H1 (cell line): Measurements from ENCODE around the gene SMG5. TPM values are rescaled to one million over a fixed set of nuclear protein-coding genes. Genes with fewer than 3 reads are reported as not detected.

Experiments
- CTCF ChIA-PET: fragments of 300-600 bp; sonication (Branson Sonifier 250); formaldehyde crosslinking; loops from one replicate; lab custom pipeline; 2021; ENCODE audit not compliant: partially characterized antibody; lab: Charles Lee
- POLR2A ChIA-PET: fragments of 300-600 bp; sonication (Branson Sonifier 250); formaldehyde crosslinking; loops from one replicate; lab custom pipeline; 2021; ENCODE audit warnings: inconsistent platforms; ENCODE audit not compliant: partially characterized antibody; lab: Charles Lee
- DNase-seq, 2 experiments: peaks; one replicate each; pipeline versions ENCODE4 v3.0.0 to v3.0.0-alpha.2; 2010 to 2022; ENCODE audit warnings: low spot score in 2 of 2, low read depth in 1 of 2, mixed read lengths in 1 of 2
- FAIRE-seq: peaks from 2 replicates; lab custom pipeline; 2011; peaks lifted over from hg19 to GRCh38; lab: Jason Lieb, UNC
- H2AFZ ChIP-seq: 2 replicates; pipeline ENCODE4 v1.8.1; 2012; ENCODE audit warnings: low read length, inconsistent platforms
- H2AK5ac ChIP-seq: 2 replicates; pipeline ENCODE4 v1.6.1; 2013; ENCODE audit warnings: low read depth, low read length
- H2BK120ac ChIP-seq: replicated peaks from 2 replicates; pipeline ENCODE3; 2013; ENCODE audit warnings: low read depth, low read length, inconsistent platforms
- H2BK12ac ChIP-seq: 2 replicates; pipeline ENCODE4 v1.6.1; 2013; ENCODE audit warnings: low read depth, low read length
- H2BK15ac ChIP-seq: 2 replicates; pipeline ENCODE4 v1.6.1; 2013; ENCODE audit warnings: low read length
- H2BK20ac ChIP-seq: 2 replicates; pipeline ENCODE4 v1.6.1; 2013; ENCODE audit warnings: low read length
- H2BK5ac ChIP-seq: 2 replicates; pipeline ENCODE4 v1.6.1; 2013; ENCODE audit warnings: low read depth, low read length
- H3K14ac ChIP-seq: 2 replicates; pipeline ENCODE4 v1.6.1; 2013; ENCODE audit warnings: inconsistent platforms; ENCODE audit not compliant: insufficient read length
- H3K18ac ChIP-seq: 2 replicates; pipeline ENCODE4 v1.6.1; 2013; ENCODE audit warnings: low read length; ENCODE audit errors: extremely low read depth
- H3K23ac ChIP-seq: 2 replicates; pipeline ENCODE4 v1.6.1; 2013; ENCODE audit warnings: inconsistent platforms; ENCODE audit not compliant: insufficient read length
- H3K23me2 ChIP-seq: 2 replicates; pipeline ENCODE4 v1.6.1; 2013; ENCODE audit warnings: low read depth, low read length
- H3K27ac ChIP-seq: 2 replicates; pipeline ENCODE4 v1.6.1; 2011; ENCODE audit warnings: low read depth, low read length, inconsistent platforms
- H3K27me3 ChIP-seq, 4 experiments: replicated peaks in 1 of 4; 1 replicate in 1 of 4; 2 replicates in 3 of 4; pipeline versions ENCODE4 v1.6.1 to v1.8.1; 2011 to 2013; ENCODE audit warnings: low read length in 3 of 4, mild to moderate bottlenecking in 3 of 4, inconsistent platforms in 2 of 4, mixed read lengths in 2 of 4, moderate library complexity in 1 of 4; ENCODE audit not compliant: control insufficient read depth in 3 of 4, insufficient read depth in 3 of 4; ENCODE audit errors: extremely low read depth in 1 of 4
- H3K36me3 ChIP-seq, 4 experiments: 2 replicates each; pipeline versions ENCODE4 v1.6.1 to v1.8.1; 2011 to 2013; ENCODE audit warnings: mild to moderate bottlenecking in 4 of 4, low read length in 3 of 4, moderate library complexity in 2 of 4, control low read depth in 1 of 4, inconsistent platforms in 1 of 4; ENCODE audit not compliant: insufficient read depth in 4 of 4, control insufficient read depth in 2 of 4
- H3K4ac ChIP-seq: replicated peaks from 2 replicates; pipeline ENCODE3; 2013; ENCODE audit warnings: low read length, low read depth, mixed read lengths, inconsistent platforms; ENCODE audit not compliant: insufficient read length
- H3K4me1 ChIP-seq, 4 experiments: replicated peaks in 1 of 4; 1 replicate in 1 of 4; 2 replicates in 3 of 4; pipeline versions ENCODE4 v1.6.1 to v1.8.1; 2011 to 2013; ENCODE audit warnings: low read length in 3 of 4, inconsistent platforms in 2 of 4, mixed read lengths in 1 of 4; ENCODE audit not compliant: insufficient read depth in 4 of 4, control insufficient read depth in 3 of 4
- H3K4me2 ChIP-seq, 2 experiments: 2 replicates each; pipeline versions ENCODE4 v1.6.1 to v1.8.1; 2011 to 2013; ENCODE audit warnings: low read depth in 2 of 2, low read length in 2 of 2, control low read depth in 1 of 2, inconsistent platforms in 1 of 2, mild to moderate bottlenecking in 1 of 2; ENCODE audit not compliant: insufficient read depth in 1 of 2
- H3K4me3 ChIP-seq, 4 experiments: fragments of 200-600, 300-600 bp in 1 of 4; sonication (generic), shearing (Covaris generic), sonication (Bioruptor Twin) in 1 of 4; 2 replicates each; pipeline versions ENCODE4 v1.5.1 to v1.8.1; 2011 to 2016; ENCODE audit warnings: low read length in 4 of 4, low read depth in 3 of 4, control low read depth in 2 of 4, inconsistent platforms in 2 of 4, mild to moderate bottlenecking in 2 of 4, mixed read lengths in 1 of 4, moderate library complexity in 1 of 4; ENCODE audit not compliant: insufficient read depth in 2 of 4; ENCODE audit errors: extremely low read depth in 1 of 4
- H3K56ac ChIP-seq: replicated peaks from 2 replicates; pipeline ENCODE3; 2013; ENCODE audit warnings: low read depth, mild to moderate bottlenecking, mixed read lengths, low read length, inconsistent platforms; ENCODE audit not compliant: insufficient read length
- H3K79me1 ChIP-seq: 2 replicates; pipeline ENCODE4 v1.6.1; 2013; ENCODE audit warnings: low read depth, low read length, control low read depth
- H3K79me2 ChIP-seq, 2 experiments: 2 replicates each; pipeline versions ENCODE4 v1.6.1 to v1.8.1; 2012 to 2013; ENCODE audit warnings: low read length in 2 of 2, mild to moderate bottlenecking in 2 of 2, inconsistent platforms in 1 of 2; ENCODE audit not compliant: insufficient read depth in 2 of 2, control insufficient read depth in 1 of 2
- H3K9ac ChIP-seq, 4 experiments: replicated peaks in 1 of 4; 1 replicate in 1 of 4; 2 replicates in 3 of 4; pipeline versions ENCODE4 v1.6.1 to v1.8.1; 2011 to 2013; ENCODE audit warnings: low read depth in 3 of 4, low read length in 3 of 4, control low read depth in 2 of 4, mild to moderate bottlenecking in 2 of 4, moderate library complexity in 2 of 4, inconsistent platforms in 1 of 4; ENCODE audit errors: extremely low read depth in 1 of 4
- H3K9me3 ChIP-seq, 2 experiments: 2 replicates each; pipeline versions ENCODE4 v1.6.1 to v1.8.1; 2012 to 2013; ENCODE audit warnings: mild to moderate bottlenecking in 2 of 2, moderate library complexity in 2 of 2, control low read depth in 1 of 2, inconsistent platforms in 1 of 2, low read depth in 1 of 2, low read length in 1 of 2, mixed read lengths in 1 of 2; ENCODE audit not compliant: insufficient read depth in 2 of 2
- H4K20me1 ChIP-seq, 2 experiments: replicated peaks in 1 of 2; 2 replicates each; pipeline versions ENCODE3 to v1.8.1; 2011 to 2013; ENCODE audit warnings: inconsistent platforms in 2 of 2, low read length in 2 of 2, mild to moderate bottlenecking in 1 of 2; ENCODE audit not compliant: insufficient read depth in 2 of 2, control insufficient read depth in 1 of 2
- H4K5ac ChIP-seq: 2 replicates; pipeline ENCODE4 v1.6.1; 2013; ENCODE audit warnings: low read length, low read depth, mixed read lengths, inconsistent platforms; ENCODE audit not compliant: insufficient read length
- H4K8ac ChIP-seq: 2 replicates; pipeline ENCODE4 v1.8.0; 2013; ENCODE audit warnings: mild to moderate bottlenecking, moderate library complexity, low read length, inconsistent platforms; ENCODE audit not compliant: insufficient read depth; ENCODE audit errors: extremely low read depth
- H4K91ac ChIP-seq: replicated peaks from 2 replicates; pipeline ENCODE3; 2013; ENCODE audit warnings: low read length, mixed read lengths, inconsistent platforms; ENCODE audit not compliant: insufficient read length
- BACH1 ChIP-seq: IDR thresholded peaks from 2 replicates; pipeline ENCODE4 v1.6.1; 2012; ENCODE audit warnings: low read length, improper control_type of control experiment
- KDM5A ChIP-seq: fragments of 200-600 bp; IDR thresholded peaks from 2 replicates; pipeline ENCODE4 v1.7.1; 2012; ENCODE audit warnings: mild to moderate bottlenecking, low read length, inconsistent platforms, mixed read lengths
- whole genome bisulfite sequencing, 2 experiments: shearing (Covaris generic) in 1 of 2; methylation state at CpG; one replicate each; pipeline versions ENCODE4 v1.1.6 to v1.1.7; 2013 to 2015; ENCODE audit warnings: low lambda C conversion rate in 2 of 2, mixed read lengths in 2 of 2, inconsistent platforms in 1 of 2, low coverage in 1 of 2, missing lambda C conversion rate in 1 of 2; ENCODE audit not compliant: insufficient replicate concordance in 2 of 2, insufficient coverage in 1 of 2, insufficient read length in 1 of 2; ENCODE audit errors: extremely low coverage in 1 of 2, missing lambda C conversion rate in 1 of 2; 5-methylcytosine and 5-hydroxymethylcytosine counted together
- polyA plus RNA-seq, 7 experiments: library from polyadenylated mRNA; depleted of rRNA in 3 of 7; stranded (reverse) in 5 of 7; unstranded in 2 of 7; fragments of >200 nt in 5 of 7; fragments of 200-250 nt in 2 of 7; gene quantifications; 1 replicate in 5 of 7; 2 replicates in 1 of 7; 4 replicates in 1 of 7; pipeline versions ENCODE4 v1.2.1 to v1.2.3, GENCODE V29; 2011 to 2013; ENCODE audit warnings: missing spikeins in 2 of 7, mixed read lengths in 2 of 7
- total RNA-seq: library from RNA; stranded (reverse); fragmentation: NEBNext Ultra II Directional; extraction: Animal tissue kit (Norgen Biotek cat#: 25700); gene quantifications from 2 replicates; pipeline ENCODE4 v1.2.1, GENCODE V29; 2021

SMG5 gene
- total and polyA plus RNA-seq, 2 of the 8 experiments (the other 6 are each of a cell fraction or from before 2014, with no cell fraction given) = 32.7 to 98.0 TPM

DNA sequence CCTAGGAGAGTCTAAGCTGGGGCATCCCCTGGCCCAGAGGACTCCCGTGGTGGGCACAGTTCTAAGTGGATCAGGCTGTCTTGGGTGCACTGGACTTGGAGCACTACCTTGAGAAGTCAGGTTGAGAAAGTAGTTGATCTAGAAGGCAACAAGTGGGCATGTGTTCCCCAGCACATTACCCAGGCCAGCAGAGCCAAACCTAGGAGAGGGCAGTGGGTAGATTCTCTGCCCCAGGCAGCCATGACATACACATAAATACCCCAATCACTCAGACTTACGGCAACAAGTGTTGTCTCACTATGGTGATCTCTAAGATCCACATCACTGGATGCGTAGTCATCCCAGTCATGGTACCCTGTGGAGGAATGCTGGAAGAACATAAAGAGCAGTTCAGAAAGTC lies 71.4 kb downstream of the SMG5 start:
- Histone ChIP-seq H3K4ac (no peak overlapping the region), H3K18ac (no peak overlapping the region), H3K9me3 (no peaks in the 10 kb centered on the region), H4K8ac (no peak overlapping the region), H3K23me2 (0 out of 2 replicates have a peak, but pooled peaks cover 6% of the 10 kb centered on the region), H2BK120ac (no peak overlapping the region), H3K27ac (no peak overlapping the region), H2BK5ac (no peak overlapping the region), H3K56ac (no peak overlapping the region), H3K36me3 (peaks cover under 1 to 32% (median 4%) of the 10 kb centered on the region in 4 experiments; a peak in 6 of 8 replicates), H3K14ac (no peak overlapping the region), H4K5ac (no peak overlapping the region), H2BK12ac (no peak overlapping the region), H3K27me3 (no peaks in the 10 kb centered on the region), H3K79me2 (peaks cover 7 to 17% of the 10 kb centered on the region in 2 experiments), H2BK15ac (no peak overlapping the region), H2AK5ac (no peak overlapping the region), H4K91ac (no peak overlapping the region), H2AFZ (no peak overlapping the region), H2BK20ac (no peak overlapping the region), H3K23ac (no peak overlapping the region), H4K20me1 (no peaks in the 10 kb centered on the region), H3K4me2 (no peak overlapping the region), H3K4me1 (peaks cover 0 to 5% (median 4%) of the 10 kb centered on the region in 4 experiments; a peak in 5 of 7 replicates), H3K9ac (no peak overlapping the region), H3K79me1 (peaks cover 2% of the 10 kb centered on the region), H3K4me3 (no peak overlapping the region)
- DNase-seq = no peak
- no peak for FAIRE-seq
- CTCF ChIA-PET = interaction anchor here (0.6 to 4.5 kb wide), 9 partner anchors 9 to 83 kb away, joined by 3 to 18 read pairs (median 6); no protein-coding TSS in a partner anchor
- 94% methylated on average over 3 of the region's 3 CpGs; no CpG with 5 or more reads in 1 of the 2 experiments for WGBS, 2 experiments
- POLR2A ChIA-PET = interaction anchor here (0.8 to 6.5 kb wide), 13 partner anchors 9 to 101 kb away, joined by 3 to 77 read pairs (median 5); partner anchors contain the start of genes LMNA, PAQR6 and SLC25A44
- TF ChIP-seq KDM5A = no peak
- TF ChIP-seq BACH1 = no peak
